ENCODE data around the gene GSTT2B. TPM values are rescaled to one million over a fixed set of nuclear protein-coding genes. Genes with fewer than 3 reads are reported as not detected.

The GSTT2B gene
- total and polyA plus RNA-seq, 10 of the 15 experiments (the other 5 are each of a cell fraction or from before 2014, with no cell fraction given) = 0.15 to 0.29 (median 0.21) TPM; not detected in 7

- TF ChIP-seq CHD2 (IDR thresholded peaks at IDR 0.05; ENCODE audit: borderline replicate concordance, low read depth, low read length) (no peak), KAT2A (conservative IDR thresholded peaks at IDR 0.05; ENCODE audit: control insufficient read depth, low read depth, low read length) (no peak), SMAD1 (IDR thresholded peaks at IDR 0.05; ENCODE audit: low read depth, partially characterized antibody) (no peak), LARP7 (IDR thresholded peaks at IDR 0.05) (no peak), FOS (IDR thresholded peaks at IDR 0.05; ENCODE audit: borderline replicate concordance, extremely low read depth, insufficient read length) (no peak)
- TF ChIP-seq, protein P1, sequence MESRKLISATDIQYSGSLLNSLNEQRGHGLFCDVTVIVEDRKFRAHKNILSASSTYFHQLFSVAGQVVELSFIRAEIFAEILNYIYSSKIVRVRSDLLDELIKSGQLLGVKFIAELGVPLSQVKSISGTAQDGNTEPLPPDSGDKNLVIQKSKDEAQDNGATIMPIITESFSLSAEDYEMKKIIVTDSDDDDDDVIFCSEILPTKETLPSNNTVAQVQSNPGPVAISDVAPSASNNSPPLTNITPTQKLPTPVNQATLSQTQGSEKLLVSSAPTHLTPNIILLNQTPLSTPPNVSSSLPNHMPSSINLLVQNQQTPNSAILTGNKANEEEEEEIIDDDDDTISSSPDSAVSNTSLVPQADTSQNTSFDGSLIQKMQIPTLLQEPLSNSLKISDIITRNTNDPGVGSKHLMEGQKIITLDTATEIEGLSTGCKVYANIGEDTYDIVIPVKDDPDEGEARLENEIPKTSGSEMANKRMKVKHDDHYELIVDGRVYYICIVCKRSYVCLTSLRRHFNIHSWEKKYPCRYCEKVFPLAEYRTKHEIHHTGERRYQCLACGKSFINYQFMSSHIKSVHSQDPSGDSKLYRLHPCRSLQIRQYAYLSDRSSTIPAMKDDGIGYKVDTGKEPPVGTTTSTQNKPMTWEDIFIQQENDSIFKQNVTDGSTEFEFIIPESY (IDR thresholded peaks at IDR 0.05) = no peak
Observed at GRCh38 chr22:24009227-24010017, 48.4 kb upstream of the GSTT2B start (continued).

DNA sequence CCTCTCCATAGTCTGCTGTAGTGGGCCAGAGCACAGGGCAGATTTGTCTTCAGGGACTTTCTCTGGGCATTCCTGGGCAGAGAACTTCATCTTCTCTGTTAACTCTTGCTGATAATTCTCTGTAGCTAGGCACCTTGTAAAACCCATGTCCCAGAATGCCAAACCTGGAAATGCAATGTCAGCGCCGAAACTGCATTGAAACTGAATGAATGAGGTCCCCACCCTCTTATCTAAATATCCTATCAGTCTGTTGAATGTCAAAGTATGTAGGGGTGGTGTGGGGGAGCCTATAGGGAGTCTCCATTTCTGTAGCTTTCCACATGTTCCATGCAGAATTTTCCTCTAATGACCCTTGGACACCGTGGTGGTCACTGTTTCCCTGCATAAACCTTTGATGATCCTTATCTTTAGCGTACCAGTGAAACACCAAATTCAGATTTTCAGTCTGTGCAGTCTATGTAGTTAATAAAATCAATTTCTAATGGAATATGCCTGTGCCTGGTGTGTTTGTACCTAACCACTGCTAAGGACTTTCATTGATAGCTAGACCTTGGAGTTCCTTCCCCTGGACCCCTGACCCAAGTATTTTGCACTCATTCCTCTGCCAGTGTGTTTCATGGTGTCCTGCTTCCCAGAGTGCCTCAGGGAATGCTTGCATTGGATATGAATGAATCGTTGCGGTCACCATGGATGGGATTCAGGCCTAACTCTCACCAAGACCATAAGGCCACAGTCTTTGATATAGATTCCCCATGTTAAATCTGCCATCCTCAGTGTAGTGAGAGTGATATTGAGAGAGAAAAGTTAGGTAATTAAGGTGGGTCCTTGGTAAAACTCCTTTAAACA, 47.6 kb upstream of the GSTT2B start:
- TF ChIP-seq RAD51 (IDR thresholded peaks at IDR 0.05) (no peak), MXI1 (IDR thresholded peaks at IDR 0.05; ENCODE audit: low read depth, low read length) (no peak)
- RAD21 ChIA-PET (ENCODE audit: unreplicated experiment) = interaction anchor here (0.6 to 2.3 kb wide), 2 partner anchors 28 to 149 kb away, joined by 4 to 12 read pairs; no protein-coding TSS in a partner anchor
- H3K79me2 ChIP-seq (ENCODE audit: control insufficient read depth, insufficient read depth, low read length) = peaks cover 21% of the 10 kb centered on the region
- H3K9me3 ChIP-seq (replicated peaks; ENCODE audit: control insufficient read depth, insufficient read depth, low read length) = no peaks in the 10 kb centered on the region
- no peak for ATAC-seq
- SMC1A ChIA-PET (ENCODE audit: uncharacterized antibody, unreplicated experiment) = no interaction called here
- FAIRE-seq = no peak
- no peak overlapping the region for H3K4me3 ChIP-seq
- POLR2A ChIA-PET = no interaction called here
- in situ Hi-C loops (cut with MboI) (loop anchor here (5.0 kb wide), 1 partner anchor 71 kb away; no protein-coding TSS in a partner anchor), intact Hi-C loops (cut with micrococcal nuclease; ENCODE audit: unreplicated experiment) (loop anchor here (10.0 kb wide), 1 partner anchor 64 kb away; no protein-coding TSS in a partner anchor)
- no peak overlapping the region for H3K27ac ChIP-seq (ENCODE audit: control insufficient read depth, insufficient read depth)
- CTCF ChIA-PET = interaction anchor here (1.2 kb wide), 1 partner anchor 148 kb away, joined by 4 read pairs; no protein-coding TSS in a partner anchor
- no TSS peak for BruUV-seq (replicated peaks)
- no peak overlapping the region for H3K9ac ChIP-seq (ENCODE audit: control insufficient read depth, insufficient read depth, low read length)
- no peaks in the 10 kb centered on the region for H4K20me1 ChIP-seq (ENCODE audit: control insufficient read depth, insufficient read depth)
- no peaks in the 10 kb centered on the region for H3K27me3 ChIP-seq (replicated peaks in 1 of 2; ENCODE audit: control insufficient read depth in 2 of 2, insufficient read depth in 2 of 2, low read length in 1 of 2)
- no peak overlapping the region for H2AFZ ChIP-seq (ENCODE audit: control insufficient read depth, low read depth, low read length)
- H3K4me1 ChIP-seq (ENCODE audit: control insufficient read depth, insufficient read depth, low read length) = no peaks in the 10 kb centered on the region
- H3K36me3 ChIP-seq (ENCODE audit: control insufficient read depth in 2 of 2, insufficient read depth in 2 of 2, low read length in 1 of 2) = no peaks in the 10 kb centered on the region
- 74% methylated on average over 6 of the region's 6 CpGs for WGBS (ENCODE audit: insufficient coverage, insufficient replicate concordance, low lambda C conversion rate, missing lambda C conversion rate)
- no peak for DNase-seq (ENCODE audit: low read depth, low spot score)
- no peak overlapping the region for H3K4me2 ChIP-seq (ENCODE audit: control insufficient read depth, insufficient read depth)
